Measurements from ENCODE around the gene PROX1. TPM values are rescaled to one million over a fixed set of nuclear protein-coding genes. Genes with fewer than 3 reads are reported as not detected.

Gene PROX1
- total and polyA plus RNA-seq, 2 of the 8 experiments (the other 6 are each of a cell fraction or from before 2014, with no cell fraction given), result 0.30 to 2.0 TPM

GRCh38 chr1:214050513-214051401 is 63.0 kb downstream of the PROX1 start:
- no peak for DNase-seq (ENCODE audit: low read depth in 1 of 2, low spot score in 2 of 2)
- CTCF ChIA-PET (ENCODE audit: partially characterized antibody), result interaction anchor here (0.6 to 1.3 kb wide), 2 partner anchors 49 to 119 kb away, joined by 3 to 4 read pairs; no protein-coding TSS in a partner anchor
- Histone ChIP-seq H3K27ac (ENCODE audit: low read depth, low read length) (no peak overlapping the region), H3K79me2 (ENCODE audit: control insufficient read depth in 1 of 2, insufficient read depth in 2 of 2, low read length in 2 of 2) (no peaks in the 10 kb centered on the region), H4K91ac (replicated peaks; ENCODE audit: insufficient read length, low read length) (no peak overlapping the region), H2BK15ac (ENCODE audit: low read length) (no peak overlapping the region), H3K79me1 (ENCODE audit: low read depth, low read length) (no peaks in the 10 kb centered on the region), H3K4me3 (ENCODE audit: extremely low read depth in 1 of 4, insufficient read depth in 2 of 4, low read depth in 3 of 4, low read length in 4 of 4) (no peak overlapping the region), H2AK5ac (ENCODE audit: low read depth, low read length) (no peak overlapping the region), H2BK120ac (replicated peaks; ENCODE audit: low read depth, low read length) (no peak overlapping the region), H3K18ac (ENCODE audit: extremely low read depth, low read length) (no peak overlapping the region), H2BK20ac (ENCODE audit: low read length) (no peak overlapping the region), H3K4ac (replicated peaks; ENCODE audit: insufficient read length, low read depth, low read length) (no peak overlapping the region), H3K23ac (ENCODE audit: insufficient read length) (no peak overlapping the region), H3K27me3 (replicated peaks in 1 of 4; ENCODE audit: control insufficient read depth in 3 of 4, extremely low read depth in 1 of 4, insufficient read depth in 3 of 4, low read length in 3 of 4) (no peaks in the 10 kb centered on the region), H2BK12ac (ENCODE audit: low read depth, low read length) (no peak overlapping the region), H3K36me3 (ENCODE audit: control insufficient read depth in 2 of 4, insufficient read depth in 4 of 4, low read length in 3 of 4) (no peaks in the 10 kb centered on the region), H3K4me1 (replicated peaks in 1 of 4; ENCODE audit: control insufficient read depth in 3 of 4, insufficient read depth in 4 of 4, low read length in 3 of 4) (no peaks in the 10 kb centered on the region), H2BK5ac (ENCODE audit: low read depth, low read length) (no peak overlapping the region; the same call in 1 of the 2 replicates), H3K4me2 (ENCODE audit: insufficient read depth in 1 of 2, low read depth in 2 of 2, low read length in 2 of 2) (no peak overlapping the region), H3K14ac (ENCODE audit: insufficient read length) (no peak overlapping the region), H4K5ac (ENCODE audit: insufficient read length, low read depth, low read length) (no peak overlapping the region), H3K23me2 (ENCODE audit: low read depth, low read length) (no peaks in the 10 kb centered on the region), H3K9ac (replicated peaks in 1 of 4; ENCODE audit: extremely low read depth in 1 of 4, low read depth in 3 of 4, low read length in 3 of 4) (no peak overlapping the region), H2AFZ (ENCODE audit: low read length) (no peak overlapping the region), H4K8ac (ENCODE audit: extremely low read depth, insufficient read depth, low read length) (no peak overlapping the region), H3K9me3 (ENCODE audit: insufficient read depth in 2 of 2, low read depth in 1 of 2, low read length in 1 of 2) (no peaks in the 10 kb centered on the region), H4K20me1 (replicated peaks in 1 of 2; ENCODE audit: control insufficient read depth in 1 of 2, insufficient read depth in 2 of 2, low read length in 2 of 2) (no peaks in the 10 kb centered on the region), H3K56ac (replicated peaks; ENCODE audit: insufficient read length, low read depth, low read length) (no peak overlapping the region)
- POLR2A ChIA-PET (ENCODE audit: partially characterized antibody), result no interaction called here
- WGBS, 2 experiments (ENCODE audit: extremely low coverage in 1 of 2, insufficient coverage in 1 of 2, insufficient read length in 1 of 2, insufficient replicate concordance in 2 of 2, low coverage in 1 of 2, low lambda C conversion rate in 2 of 2, missing lambda C conversion rate in 1 of 2), result 79% methylated on average over 9 of the region's 9 CpGs; no CpG with 5 or more reads in 1 of the 2 experiments
- no peak for FAIRE-seq
- TF ChIP-seq PHF8 (conservative IDR thresholded peaks at IDR 0.05; ENCODE audit: low read depth, low read length), result no peak
- TF ChIP-seq GTF2F1 (IDR thresholded peaks at IDR 0.05; ENCODE audit: borderline replicate concordance, low read depth, low read length), result no peak
- TF ChIP-seq TAF7 (optimal IDR thresholded peaks at IDR 0.05; ENCODE audit: borderline replicate concordance, low read depth, low read length), result no peak
- TF ChIP-seq RNF2 (IDR thresholded peaks at IDR 0.05; ENCODE audit: borderline replicate concordance, low read depth, low read length, missing control alignments, poor library complexity, severe bottlenecking), result no peak
